Adrenal gland (tissue), 5 donors: Measurements from ENCODE around the gene MED27.

Experiments used
- POLR2A ChIP-seq, 2 donors: fragments of 450-650 bp; IDR thresholded peaks; one replicate each; pipeline ENCODE4 v1.6.1; 2017; ENCODE audit warnings: antibody characterized with exemption in 2 of 2, mild to moderate bottlenecking in 2 of 2, moderate library complexity in 1 of 2
- TF ChIP-seq, protein P1 (sequence below), 6 experiments: fragments of 450-650 bp in 4 of 6; fragments of 200-600 bp in 2 of 6; sonication (generic) in 1 of 6; IDR thresholded peaks; 1 replicate in 5 of 6; 2 replicates in 1 of 6; pipeline versions ENCODE4 v1.5.1 to v1.8.0; 2016 to 2021; ENCODE audit warnings: antibody characterized with exemption in 6 of 6, mild to moderate bottlenecking in 2 of 6, moderate library complexity in 1 of 6
- donor health status: DM: no; HTN: no; CAD: no.

DNA sequence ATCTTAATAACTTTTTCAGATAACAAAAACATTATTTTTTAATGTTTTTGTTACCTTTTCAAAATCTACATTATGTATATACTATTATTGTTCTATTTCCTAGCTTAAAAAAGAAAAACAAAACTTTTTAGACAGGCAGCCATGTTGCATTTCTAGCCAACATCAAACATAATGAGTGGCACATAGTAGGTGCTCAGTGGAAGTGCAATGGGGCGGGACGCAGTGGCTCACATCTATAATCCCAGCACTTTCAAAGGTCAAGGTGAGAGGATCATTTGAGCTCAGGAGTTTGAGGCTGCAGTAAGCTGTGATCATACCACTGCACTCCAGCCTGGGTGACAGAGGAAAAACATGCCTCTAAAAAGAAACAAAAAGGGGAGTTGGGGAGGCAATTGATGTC, 68.4 kb downstream of the MED27 start:
- no peak for TF ChIP-seq POLR2A (IDR thresholded peaks at IDR 0.05)
- TF ChIP-seq, protein P1, sequence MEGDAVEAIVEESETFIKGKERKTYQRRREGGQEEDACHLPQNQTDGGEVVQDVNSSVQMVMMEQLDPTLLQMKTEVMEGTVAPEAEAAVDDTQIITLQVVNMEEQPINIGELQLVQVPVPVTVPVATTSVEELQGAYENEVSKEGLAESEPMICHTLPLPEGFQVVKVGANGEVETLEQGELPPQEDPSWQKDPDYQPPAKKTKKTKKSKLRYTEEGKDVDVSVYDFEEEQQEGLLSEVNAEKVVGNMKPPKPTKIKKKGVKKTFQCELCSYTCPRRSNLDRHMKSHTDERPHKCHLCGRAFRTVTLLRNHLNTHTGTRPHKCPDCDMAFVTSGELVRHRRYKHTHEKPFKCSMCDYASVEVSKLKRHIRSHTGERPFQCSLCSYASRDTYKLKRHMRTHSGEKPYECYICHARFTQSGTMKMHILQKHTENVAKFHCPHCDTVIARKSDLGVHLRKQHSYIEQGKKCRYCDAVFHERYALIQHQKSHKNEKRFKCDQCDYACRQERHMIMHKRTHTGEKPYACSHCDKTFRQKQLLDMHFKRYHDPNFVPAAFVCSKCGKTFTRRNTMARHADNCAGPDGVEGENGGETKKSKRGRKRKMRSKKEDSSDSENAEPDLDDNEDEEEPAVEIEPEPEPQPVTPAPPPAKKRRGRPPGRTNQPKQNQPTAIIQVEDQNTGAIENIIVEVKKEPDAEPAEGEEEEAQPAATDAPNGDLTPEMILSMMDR (IDR thresholded peaks at IDR 0.05): no peak
